Eye (tissue), 1 donor: Measurements from ENCODE around the gene FBXO31.

ENCODE experiments used
- DNase-seq: peaks from one replicate; pipeline ENCODE4 v3.0.0-alpha.2; 2015

The FBXO31 gene

GRCh38 chr16:87325423-87325858, 58.1 kb downstream of the FBXO31 start:
- DNase-seq: no peak

GRCh38 chr16:87324411-87325275, 58.9 kb downstream of the FBXO31 start:
- DNase-seq: peak; percentile 77

- DNase-seq: no peak
Measured at GRCh38 chr16:87323727-87324410, 59.7 kb downstream of the FBXO31 start.

GRCh38 chr16:87322833-87323726, 60.5 kb downstream of the FBXO31 start:
- no peak for DNase-seq

GRCh38 chr16:87322360-87322759, 61.2 kb downstream of the FBXO31 start:
- no peak for DNase-seq

GRCh38 chr16:87321336-87322107, 62.1 kb downstream of the FBXO31 start:
- DNase-seq: no peak

GRCh38 chr16:87320510-87321227, 62.9 kb downstream of the FBXO31 start:
- DNase-seq: no peak

- DNase-seq: no peak
Measured at GRCh38 chr16:87319997-87320491, 63.5 kb downstream of the FBXO31 start.

- DNase-seq: no peak
Measured at GRCh38 chr16:87319011-87319410, 64.6 kb downstream of the FBXO31 start.

- DNase-seq: no peak
Measured at GRCh38 chr16:87317750-87318644, 65.6 kb downstream of the FBXO31 start.

GRCh38 chr16:87316923-87317749, 66.4 kb downstream of the FBXO31 start, which contains the start of gene C16orf95:
Gene C16orf95, minus strand, starts transcription at chr16:87317392. Its CDS starts 150 bp downstream, at chr16:87317242.
- peak; percentile 100 for DNase-seq

GRCh38 chr16:87316450-87316922, 67.1 kb downstream of the FBXO31 start:
- DNase-seq: no peak

GRCh38 chr16:87314990-87315420, 68.6 kb downstream of the FBXO31 start:
- DNase-seq: no peak

GRCh38 chr16:87312008-87312407, 71.6 kb downstream of the FBXO31 start:
- no peak for DNase-seq

- no peak for DNase-seq
Measured at GRCh38 chr16:87311387-87311786, 72.2 kb downstream of the FBXO31 start.

GRCh38 chr16:87310610-87311009, 73.0 kb downstream of the FBXO31 start:
- DNase-seq: no peak

GRCh38 chr16:87309620-87310525, 73.7 kb downstream of the FBXO31 start:
- DNase-seq: no peak

- DNase-seq: no peak
Measured at GRCh38 chr16:87308826-87309225, 74.8 kb downstream of the FBXO31 start.
